Cardiac muscle cell (in vitro differentiated cells and primary cell): Measurements from ENCODE around the gene PSME2. TPM values are rescaled to one million over a fixed set of nuclear protein-coding genes. Genes with fewer than 3 reads are reported as not detected.

Experiments
- DNase-seq, 2 donors: peaks; one replicate each; pipeline versions ENCODE4 v3.0.0 to v3.0.0-alpha.2; 2010 to 2017; ENCODE audit warnings: low read depth in 1 of 2, low spot score in 1 of 2
- H3K27ac ChIP-seq: fragments of 200-600 bp; sonication (generic); 2 replicates; pipeline ENCODE4 v1.5.1; 2016
- H3K27me3 ChIP-seq: fragments of 200-600 bp; sonication (generic); 2 replicates; pipeline ENCODE4 v1.6.0; 2016; ENCODE audit warnings: control low read depth
- H3K36me3 ChIP-seq: fragments of 200-600 bp; sonication (generic); 2 replicates; pipeline ENCODE4 v1.5.1; 2016; ENCODE audit warnings: control low read depth
- H3K4me1 ChIP-seq: fragments of 200-600 bp; sonication (generic); 2 replicates; pipeline ENCODE4 v1.8.1; 2017; ENCODE audit warnings: low read depth, mild to moderate bottlenecking, mixed run types
- H3K4me3 ChIP-seq: fragments of 200-600 bp; sonication (generic); 2 replicates; pipeline ENCODE4 v1.5.1; 2016; ENCODE audit warnings: mild to moderate bottlenecking
- H3K9me3 ChIP-seq: fragments of 200-600 bp; sonication (generic); 2 replicates; pipeline ENCODE4 v1.5.1; 2017; ENCODE audit warnings: low read depth, mild to moderate bottlenecking, control low read depth
- CTCF ChIP-seq: IDR thresholded peaks from 2 replicates; pipeline ENCODE4 v1.5.1; 2012; ENCODE audit warnings: low read depth, mild to moderate bottlenecking, low read length
- polyA plus RNA-seq: library from polyadenylated mRNA; unstranded; fragments of >200 nt; fragmentation: Nextera tagmentation; extraction: Ambion mirVana; gene quantifications from 2 replicates; pipeline ENCODE4 v1.2.1, GENCODE V29; 2016
- total RNA-seq: library from RNA; depleted of rRNA; stranded (reverse); fragments of >200 nt; gene quantifications from 2 replicates; pipeline ENCODE4 v1.2.3, GENCODE V29; 2016

Gene PSME2
- total and polyA plus RNA-seq, 2 experiments from 2014 or later = 92.3 to 331 TPM

DNA sequence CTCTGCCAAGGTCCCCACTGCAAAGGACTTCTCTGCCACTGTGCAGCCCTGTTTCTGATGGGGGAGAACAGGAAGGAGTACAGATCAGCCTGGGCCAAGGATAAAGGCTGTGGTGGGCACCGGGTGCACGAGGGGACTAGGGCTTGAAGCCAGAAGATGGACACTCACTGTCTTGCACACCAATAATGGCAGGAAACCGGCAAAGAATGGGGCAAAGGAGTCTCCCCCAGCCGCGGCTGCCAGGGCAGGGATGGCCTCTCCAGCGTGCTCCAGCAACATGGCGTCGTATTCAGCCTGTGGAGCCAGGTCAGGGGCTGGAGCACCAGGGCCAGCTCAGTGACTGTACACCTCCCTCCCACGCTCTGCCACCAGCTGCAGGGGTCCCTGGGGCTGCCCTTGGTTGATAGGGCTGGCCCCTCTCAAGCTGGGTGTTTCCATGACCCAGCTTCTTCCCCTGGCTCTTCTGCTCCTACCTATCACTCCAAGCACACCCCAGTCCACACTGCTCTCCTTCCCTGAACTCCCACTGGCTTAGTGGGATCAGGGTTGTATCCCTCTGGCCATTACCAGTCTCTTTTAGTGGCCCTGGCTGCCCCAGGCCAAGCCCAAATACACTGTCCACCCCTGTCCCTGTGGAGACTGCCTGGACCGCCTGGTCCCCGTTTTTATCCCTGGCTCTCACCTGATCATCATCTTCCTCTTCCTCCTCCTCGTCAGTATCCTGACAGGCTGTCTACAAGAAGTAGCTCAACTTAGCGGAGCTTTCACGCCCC lies 35.9 kb upstream of the PSME2 start:
- no peak for DNase-seq
- no peak overlapping the region for H3K4me3 ChIP-seq
- H3K27ac ChIP-seq = no peak overlapping the region
- H3K9me3 ChIP-seq = no peaks in the 10 kb centered on the region
- peaks cover 21% of the 10 kb centered on the region for H3K36me3 ChIP-seq
- no peaks in the 10 kb centered on the region for H3K4me1 ChIP-seq
- no peak for TF ChIP-seq CTCF
- H3K27me3 ChIP-seq = no peaks in the 10 kb centered on the region

- no peak overlapping the region for H3K27ac ChIP-seq
- peaks cover 21% of the 10 kb centered on the region for H3K36me3 ChIP-seq
- no peak for DNase-seq
- no peaks in the 10 kb centered on the region for H3K27me3 ChIP-seq
- H3K4me1 ChIP-seq = no peaks in the 10 kb centered on the region
- no peak for TF ChIP-seq CTCF
- no peaks in the 10 kb centered on the region for H3K9me3 ChIP-seq
- no peak overlapping the region for H3K4me3 ChIP-seq
Observed at GRCh38 chr14:24181371-24182077, 35.1 kb upstream of the PSME2 start.

DNA sequence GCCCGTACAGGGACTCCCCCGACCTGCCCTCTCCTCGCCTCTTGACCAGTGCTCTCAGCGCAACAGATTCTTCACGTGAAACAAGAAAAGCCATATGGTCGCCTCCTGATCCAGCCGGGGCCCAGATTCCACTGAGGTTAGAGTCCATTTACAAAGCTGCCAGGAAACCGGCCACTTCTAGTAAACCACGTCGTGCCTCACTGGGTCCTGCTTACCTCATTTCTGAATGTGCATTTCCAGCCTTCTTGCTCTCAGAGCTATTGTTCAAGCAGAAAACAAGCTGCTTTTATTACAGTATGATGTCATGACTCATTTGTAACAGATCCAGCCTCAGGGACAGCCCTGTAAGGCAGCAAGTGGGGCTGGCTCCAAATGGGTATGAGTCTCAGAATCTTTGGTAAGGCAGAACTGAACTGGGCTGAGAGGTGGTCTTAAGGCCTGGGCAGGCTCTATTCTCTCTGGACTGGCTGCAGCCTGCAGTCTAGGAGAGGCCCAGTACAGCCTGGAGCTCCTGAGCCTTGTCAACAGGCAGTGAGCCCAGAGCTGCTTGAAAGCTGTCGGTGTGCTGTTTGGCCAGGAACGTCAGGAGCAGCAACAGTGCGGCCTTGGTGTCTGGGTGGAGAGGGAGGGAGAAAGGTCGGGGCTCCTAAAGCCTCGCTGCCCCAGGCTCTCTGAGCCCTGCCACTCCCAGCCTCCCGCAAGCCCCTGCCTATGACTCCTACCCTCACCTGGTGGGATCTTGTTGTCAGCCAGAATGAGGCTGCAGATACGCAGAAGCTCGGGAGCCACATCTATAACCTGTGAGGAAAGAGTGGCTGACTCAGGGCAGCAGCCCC lies 33.8 kb upstream of the PSME2 start:
- no peak for TF ChIP-seq CTCF
- Histone ChIP-seq H3K9me3 (no peaks in the 10 kb centered on the region), H3K4me1 (no peaks in the 10 kb centered on the region), H3K36me3 (peaks cover 11% of the 10 kb centered on the region), H3K27ac (no peak overlapping the region), H3K4me3 (no peak overlapping the region), H3K27me3 (no peaks in the 10 kb centered on the region)
- peak in 1 of 2 donors; percentile 56 for DNase-seq

GRCh38 chr14:24179294-24179960 lies 33.0 kb upstream of the PSME2 start:
- Histone ChIP-seq H3K27me3 (no peaks in the 10 kb centered on the region), H3K27ac (no peak overlapping the region), H3K4me1 (no peaks in the 10 kb centered on the region), H3K9me3 (no peaks in the 10 kb centered on the region), H3K36me3 (peaks cover 11% of the 10 kb centered on the region), H3K4me3 (no peak overlapping the region)
- DNase-seq = no peak
- TF ChIP-seq CTCF = no peak

- no peak for TF ChIP-seq CTCF
- Histone ChIP-seq H3K27me3 (no peaks in the 10 kb centered on the region), H3K4me1 (no peaks in the 10 kb centered on the region), H3K27ac (no peak overlapping the region), H3K9me3 (no peaks in the 10 kb centered on the region), H3K4me3 (no peak overlapping the region), H3K36me3 (peaks cover 11% of the 10 kb centered on the region)
- DNase-seq = no peak
Observed at GRCh38 chr14:24178399-24179178, 32.2 kb upstream of the PSME2 start.
